GM12864 (cell line): ENCODE results near the gene EFCAB6.

Source experiments
- DNase-seq: peaks from one replicate; pipeline ENCODE4 v3.0.0-alpha.2; 2011; ENCODE audit warnings: low read depth
- H3K4me3 ChIP-seq: 2 replicates; pipeline ENCODE4 v1.5.1; 2011; ENCODE audit warnings: mild to moderate bottlenecking, low read depth, low read length, control low read depth
- CTCF ChIP-seq: IDR thresholded peaks from 2 replicates; pipeline ENCODE4 v1.5.1; 2011; ENCODE audit warnings: low read depth, mild to moderate bottlenecking, moderate library complexity, low read length, control low read depth, inconsistent platforms; ENCODE audit errors: missing control alignments

The EFCAB6 gene

GRCh38 chr22:43835166-43835565, 23.1 kb upstream of the EFCAB6 start:
- no peak for TF ChIP-seq CTCF
- no peak overlapping the region for H3K4me3 ChIP-seq
- no peak for DNase-seq

GRCh38 chr22:43833286-43834240, 21.5 kb upstream of the EFCAB6 start:
- DNase-seq: no peak
- TF ChIP-seq CTCF: no peak
- H3K4me3 ChIP-seq: no peak overlapping the region

GRCh38 chr22:43832393-43833265, 20.5 kb upstream of the EFCAB6 start:
- no peak for DNase-seq
- no peak overlapping the region for H3K4me3 ChIP-seq
- TF ChIP-seq CTCF: no peak

- no peak for TF ChIP-seq CTCF
- H3K4me3 ChIP-seq: no peak overlapping the region
- no peak for DNase-seq
Observed at GRCh38 chr22:43831561-43832392, 19.7 kb upstream of the EFCAB6 start.

- no peak overlapping the region for H3K4me3 ChIP-seq
- no peak for DNase-seq
Observed at GRCh38 chr22:43830931-43831560, 18.9 kb upstream of the EFCAB6 start.

More at GRCh38 chr22:43830931-43831560, 18.9 kb upstream of the EFCAB6 start:
- TF ChIP-seq CTCF: no peak
